Ectodermal cell (in vitro differentiated cells): ENCODE data around the gene MAP4K4.

Source experiments
- H3K27ac ChIP-seq: 2 replicates; pipeline ENCODE4 v1.7.0; 2013; ENCODE audit warnings: mild to moderate bottlenecking, low read depth, low read length; ENCODE audit not compliant: insufficient read depth, poor library complexity, severe bottlenecking
- H3K27me3 ChIP-seq: 2 replicates; pipeline ENCODE4 v1.7.0; 2013; ENCODE audit warnings: mild to moderate bottlenecking, low read length; ENCODE audit not compliant: insufficient read depth, control insufficient read depth, poor library complexity, severe bottlenecking
- H3K36me3 ChIP-seq: one replicate; pipeline ENCODE4 v1.7.0; 2013; ENCODE audit warnings: low read length; ENCODE audit not compliant: control insufficient read depth, insufficient read depth
- H3K4me1 ChIP-seq: one replicate; pipeline ENCODE4 v1.7.0; 2013; ENCODE audit warnings: low read length; ENCODE audit not compliant: control insufficient read depth, insufficient read depth
- H3K4me3 ChIP-seq: 2 replicates; pipeline ENCODE4 v1.7.0; 2013; ENCODE audit warnings: low read depth, low read length, control low read depth; ENCODE audit not compliant: insufficient read depth
- H3K9me3 ChIP-seq: 2 replicates; pipeline ENCODE4 v1.7.0; 2013; ENCODE audit warnings: mild to moderate bottlenecking, low read length, moderate library complexity; ENCODE audit not compliant: control insufficient read depth
- WGBS, 2 experiments: methylation state at CpG; one replicate each; pipeline ENCODE4 v1.1.7; 2013; ENCODE audit warnings: missing lambda C conversion rate in 2 of 2; 5-methylcytosine and 5-hydroxymethylcytosine counted together

The MAP4K4 gene

DNA sequence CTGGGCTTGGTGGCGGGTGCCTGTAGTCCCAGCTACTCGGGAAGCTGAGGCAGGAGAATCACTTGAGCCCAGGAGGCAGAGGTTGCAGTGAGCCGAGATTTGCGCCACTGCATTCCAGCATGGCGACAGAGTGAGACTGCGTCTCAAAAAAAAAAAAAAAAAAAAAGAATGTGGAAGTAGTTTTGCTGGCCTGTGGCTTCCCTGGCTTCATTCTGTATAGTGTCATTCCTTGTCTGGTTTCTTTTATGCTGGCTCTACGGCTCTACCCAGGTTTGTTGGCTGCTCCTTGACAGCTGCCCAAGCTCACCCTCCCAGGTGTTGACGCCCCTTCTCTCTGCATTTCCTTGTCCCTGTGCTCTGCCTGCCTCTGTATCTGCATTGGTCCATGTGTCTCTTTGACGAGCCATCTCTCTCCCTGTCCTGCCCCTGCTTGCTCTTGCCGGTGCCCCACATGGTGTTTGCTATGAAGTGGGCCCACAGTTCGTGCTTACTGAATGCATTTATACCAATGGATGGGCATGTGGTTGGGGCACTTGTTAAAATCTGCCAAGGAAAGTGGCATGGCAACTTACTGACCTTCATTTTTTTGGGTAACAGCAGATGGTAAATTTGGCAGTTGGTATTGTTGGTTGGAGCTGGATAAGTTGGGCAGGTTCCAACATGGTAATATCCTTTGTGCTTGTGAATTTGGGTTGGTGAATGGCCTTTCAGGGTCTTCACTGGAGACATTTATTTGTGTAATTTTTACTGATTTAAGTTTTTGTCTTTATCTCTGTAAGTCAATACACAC, 113.9 kb downstream of the MAP4K4 start:
- H3K27me3 ChIP-seq, result no peaks in the 10 kb centered on the region
- H3K4me3 ChIP-seq, result no peak overlapping the region
- no peaks in the 10 kb centered on the region for H3K9me3 ChIP-seq
- no peaks in the 10 kb centered on the region for H3K4me1 ChIP-seq
- H3K36me3 ChIP-seq, result no peaks in the 10 kb centered on the region
- 92 to 97% methylated on average over 11 of the region's 11 CpGs for WGBS, 2 experiments
- no peak overlapping the region for H3K27ac ChIP-seq

DNA sequence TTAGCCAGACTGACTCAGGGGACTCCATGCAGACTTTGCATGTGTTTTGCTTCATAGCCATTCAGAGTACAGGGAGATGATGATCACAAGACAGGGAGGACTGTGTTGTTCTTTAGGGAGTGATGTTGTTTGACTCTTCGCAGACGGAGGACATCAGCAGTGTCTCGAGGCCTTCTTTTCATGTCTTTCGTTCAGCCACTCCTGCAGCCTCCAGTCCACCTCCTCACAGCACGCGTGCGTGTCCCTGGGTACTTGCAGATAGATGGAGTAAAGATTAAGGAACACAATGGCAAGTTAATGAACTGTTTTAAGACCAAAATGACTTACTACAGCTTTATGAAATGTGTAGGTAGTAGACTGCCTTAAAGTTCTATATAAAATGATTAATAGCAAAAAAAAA, 114.7 kb downstream of the MAP4K4 start:
- H3K36me3 ChIP-seq, result no peaks in the 10 kb centered on the region
- H3K9me3 ChIP-seq, result no peaks in the 10 kb centered on the region
- no peak overlapping the region for H3K27ac ChIP-seq
- H3K4me1 ChIP-seq, result peaks cover 2% of the 10 kb centered on the region
- H3K4me3 ChIP-seq, result no peak overlapping the region
- no peaks in the 10 kb centered on the region for H3K27me3 ChIP-seq
- 96% methylated on average over 7 of the region's 7 CpGs for WGBS, 2 experiments

DNA sequence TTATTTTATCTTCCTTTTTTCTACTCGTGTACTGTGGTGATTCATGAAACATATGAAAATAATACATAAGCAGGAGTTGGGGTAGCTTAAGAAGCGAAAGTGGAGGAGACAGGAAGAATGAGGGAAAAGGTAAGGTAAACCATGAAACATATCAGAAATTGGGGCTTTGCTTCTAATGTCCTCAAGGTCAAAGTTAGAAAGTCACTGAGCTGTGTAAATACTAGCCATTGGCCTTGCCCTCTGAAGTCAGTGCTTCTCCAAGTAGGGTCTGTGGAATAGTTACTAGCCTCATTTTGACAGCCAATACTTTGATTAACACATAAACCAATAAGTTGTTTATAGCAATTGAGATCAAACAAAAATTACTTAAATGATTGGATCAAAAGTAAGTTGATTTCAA, 117.2 kb downstream of the MAP4K4 start:
- peaks cover 22% of the 10 kb centered on the region for H3K4me1 ChIP-seq
- H3K27ac ChIP-seq, result no peak overlapping the region
- WGBS, 2 experiments, result 94 to 96% methylated on average over 1 to 2 of the region's 2 CpGs
- no peaks in the 10 kb centered on the region for H3K9me3 ChIP-seq
- H3K36me3 ChIP-seq, result no peaks in the 10 kb centered on the region
- H3K4me3 ChIP-seq, result no peak overlapping the region
- H3K27me3 ChIP-seq, result no peaks in the 10 kb centered on the region

DNA sequence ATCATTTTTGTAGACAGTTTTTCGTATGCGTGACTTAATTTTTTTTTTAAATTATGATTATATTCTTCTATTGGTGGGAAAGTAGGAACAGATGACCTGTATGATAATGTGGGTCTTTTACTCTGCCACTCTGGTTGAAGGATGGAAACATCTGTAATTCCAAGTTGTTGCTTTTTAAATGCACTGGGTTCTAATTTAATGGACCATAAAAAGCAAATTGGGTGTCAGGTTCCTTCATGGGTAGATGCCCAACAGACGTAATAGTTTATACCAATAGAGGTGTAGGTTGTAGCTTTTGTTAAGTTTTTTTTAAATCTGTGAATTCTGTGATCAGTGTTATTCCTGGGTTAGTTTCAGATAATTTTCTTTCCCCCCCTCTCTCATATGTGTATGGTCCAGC, 117.6 kb downstream of the MAP4K4 start:
- no peaks in the 10 kb centered on the region for H3K27me3 ChIP-seq
- H3K9me3 ChIP-seq, result no peaks in the 10 kb centered on the region
- peaks cover 24% of the 10 kb centered on the region for H3K4me1 ChIP-seq
- WGBS, 2 experiments, result 92 to 95% methylated on average over 3 of the region's 3 CpGs
- no peak overlapping the region for H3K27ac ChIP-seq
- no peak overlapping the region for H3K4me3 ChIP-seq
- H3K36me3 ChIP-seq, result no peaks in the 10 kb centered on the region

DNA sequence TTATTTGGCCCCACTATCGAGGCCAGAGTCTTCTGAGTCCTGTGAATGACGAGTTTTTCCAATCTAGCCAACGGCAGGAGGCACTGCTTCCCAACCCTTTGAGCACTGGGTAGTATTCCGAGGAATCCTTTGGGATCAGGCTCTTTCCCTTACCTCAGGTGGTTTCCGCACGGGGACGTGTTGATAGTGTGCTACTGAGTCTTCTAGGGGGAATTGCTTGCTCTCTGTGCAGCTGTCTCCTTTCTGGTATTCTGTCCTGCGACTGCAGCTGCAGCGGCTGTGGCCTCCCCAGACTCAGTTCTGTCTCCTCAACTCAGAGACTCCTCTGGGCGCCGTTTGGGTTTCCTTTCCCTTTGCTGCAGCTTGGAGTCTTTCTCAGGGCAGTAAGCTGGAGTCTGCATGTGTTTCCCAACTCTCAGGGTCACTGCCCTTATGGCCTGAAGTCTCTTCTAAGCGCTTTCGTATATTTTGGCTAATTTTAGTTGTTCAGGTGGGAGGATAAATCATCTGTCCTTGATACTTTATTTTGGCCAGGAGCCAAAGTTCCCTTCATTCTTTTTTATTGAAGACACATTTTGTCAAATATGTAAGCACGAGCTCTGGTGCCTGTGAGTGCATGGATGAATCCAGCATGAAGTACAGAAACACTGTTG, 118.4 kb downstream of the MAP4K4 start:
- H3K27ac ChIP-seq, result no peak overlapping the region
- H3K4me1 ChIP-seq, result peaks cover 31% of the 10 kb centered on the region
- 85 to 87% methylated on average over 14 of the region's 14 CpGs for WGBS, 2 experiments

DNA sequence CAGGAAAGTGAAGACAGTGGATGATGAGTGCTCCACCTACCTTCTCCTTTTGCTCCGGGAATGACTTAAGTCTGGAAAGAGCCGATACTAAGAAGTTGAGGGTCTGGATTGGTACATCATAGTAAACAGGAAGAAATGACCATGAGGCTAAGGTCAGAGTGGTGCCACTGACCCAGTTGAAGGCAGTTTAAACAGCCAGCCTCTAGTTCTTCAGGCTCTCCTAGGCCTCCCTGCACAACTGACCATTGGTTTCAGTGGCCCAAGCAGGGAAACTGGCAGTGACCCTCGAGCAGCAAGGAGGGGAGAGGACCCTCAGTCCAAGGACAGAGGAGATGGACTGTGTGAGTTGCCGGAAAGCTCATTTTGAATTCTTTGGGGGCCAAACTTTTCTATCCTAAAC, 119.1 kb downstream of the MAP4K4 start:
- no peak overlapping the region for H3K27ac ChIP-seq

More for the DNA sequence above, 118.4 kb downstream of the MAP4K4 start:
- Histone ChIP-seq H3K36me3 (no peaks in the 10 kb centered on the region), H3K4me3 (no peak overlapping the region), H3K27me3 (no peaks in the 10 kb centered on the region), H3K9me3 (no peaks in the 10 kb centered on the region)

DNA sequence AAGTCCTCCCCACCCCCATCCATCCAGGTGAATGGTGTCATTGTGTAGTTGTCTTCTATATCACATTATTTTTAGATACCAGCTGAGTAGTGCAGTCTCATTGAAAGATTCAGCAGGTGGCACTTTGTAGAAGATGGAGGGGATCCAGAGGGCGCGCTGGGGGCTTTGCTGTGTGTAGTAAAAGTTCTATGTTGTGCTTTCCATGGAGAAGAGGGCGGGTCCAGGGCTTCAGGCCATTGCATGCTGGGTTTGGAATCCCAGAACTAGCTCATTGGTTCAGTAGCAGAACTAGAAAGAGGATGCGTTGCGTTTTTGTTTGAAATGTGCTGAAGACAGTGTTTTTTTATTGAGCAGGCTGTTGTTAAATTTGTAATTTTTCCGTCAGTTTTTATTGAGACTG, 120.0 kb downstream of the MAP4K4 start:
- H3K36me3 ChIP-seq, result no peaks in the 10 kb centered on the region
- H3K27me3 ChIP-seq, result no peaks in the 10 kb centered on the region
- no peak overlapping the region for H3K4me3 ChIP-seq
- H3K9me3 ChIP-seq, result no peaks in the 10 kb centered on the region
- H3K4me1 ChIP-seq, result peaks cover 31% of the 10 kb centered on the region
- 87 to 92% methylated on average over 6 of the region's 6 CpGs for WGBS, 2 experiments
- no peak overlapping the region for H3K27ac ChIP-seq

More for the DNA sequence above, 119.1 kb downstream of the MAP4K4 start:
- H3K4me3 ChIP-seq, result no peak overlapping the region
- no peaks in the 10 kb centered on the region for H3K27me3 ChIP-seq
- no peaks in the 10 kb centered on the region for H3K9me3 ChIP-seq
- peaks cover 31% of the 10 kb centered on the region for H3K4me1 ChIP-seq
- 89 to 93% methylated on average over 3 of the region's 4 CpGs for WGBS, 2 experiments
- H3K36me3 ChIP-seq, result no peaks in the 10 kb centered on the region

DNA sequence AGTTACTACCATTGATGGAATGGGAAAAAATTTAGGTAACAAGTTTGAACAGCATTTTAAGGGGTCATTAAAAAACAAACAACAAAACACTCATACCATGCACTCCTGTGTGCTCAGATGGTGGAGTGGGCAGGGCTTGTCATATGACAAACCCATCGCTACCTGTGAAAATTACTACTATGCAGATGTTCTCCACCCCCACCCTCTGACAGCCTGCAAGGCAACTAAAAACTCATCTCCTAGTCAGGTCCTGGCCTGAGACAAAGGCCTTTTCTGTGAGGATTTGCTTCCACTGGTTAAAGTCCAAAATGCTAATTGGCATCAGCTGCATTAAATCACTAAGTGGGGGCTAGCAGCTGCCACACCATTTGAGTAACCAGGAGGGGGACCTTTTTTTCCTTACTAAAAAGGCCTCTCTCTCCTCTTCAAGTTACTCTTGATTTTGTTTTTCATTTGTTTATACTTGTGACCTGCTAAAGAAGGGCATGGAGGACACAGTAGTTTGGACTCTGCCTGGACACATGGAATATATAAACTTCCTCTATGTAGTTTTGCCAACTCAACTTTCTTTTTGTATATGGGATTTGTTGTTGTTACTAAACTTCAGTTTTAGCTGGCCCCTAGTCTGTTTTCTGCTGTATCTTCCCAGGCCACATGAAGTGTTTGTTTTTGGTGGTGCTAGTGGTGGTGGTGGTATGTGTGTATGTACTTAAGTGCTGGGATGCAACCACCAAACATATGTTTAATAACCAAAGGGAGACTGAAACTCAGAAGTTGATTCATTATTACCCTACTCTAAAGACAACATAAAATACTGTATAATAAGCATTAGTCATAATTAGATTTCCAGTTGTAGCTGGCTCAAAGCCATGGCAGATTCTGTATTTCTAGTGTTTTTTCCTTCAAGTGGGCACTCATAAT, 121.3 kb downstream of the MAP4K4 start:
- Histone ChIP-seq H3K9me3 (no peaks in the 10 kb centered on the region), H3K36me3 (no peaks in the 10 kb centered on the region), H3K27ac (peak overlapping the region; percentile 56), H3K4me1 (peaks cover 31% of the 10 kb centered on the region), H3K4me3 (no peak overlapping the region), H3K27me3 (no peaks in the 10 kb centered on the region)
- WGBS, 2 experiments, result 44 to 56% methylated on average over 1 of the region's 1 CpG

DNA sequence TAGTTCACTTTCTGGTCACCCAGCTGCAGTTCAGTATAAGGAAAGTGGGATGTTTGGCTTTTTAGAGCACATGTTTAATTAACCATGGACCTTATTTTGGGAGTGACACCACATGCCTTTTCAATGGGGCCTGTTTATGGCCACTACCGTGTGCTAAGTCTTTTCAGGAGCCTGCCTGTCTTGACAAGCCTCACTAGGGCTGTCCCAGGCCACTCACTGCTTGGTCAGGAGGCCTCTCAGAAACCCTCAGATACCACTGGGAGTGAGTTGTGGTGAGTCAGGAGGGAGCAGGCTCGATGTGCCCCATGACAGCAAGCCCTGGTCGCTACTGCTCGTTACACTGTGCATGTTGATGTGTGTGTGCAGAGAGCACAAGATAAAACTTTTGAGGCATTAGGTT, 123.0 kb downstream of the MAP4K4 start:
- peaks cover under 1% of the 10 kb centered on the region for H3K36me3 ChIP-seq
- 74 to 89% methylated on average over 4 of the region's 4 CpGs for WGBS, 2 experiments
- no peak overlapping the region for H3K27ac ChIP-seq
- no peaks in the 10 kb centered on the region for H3K27me3 ChIP-seq
- H3K9me3 ChIP-seq, result no peaks in the 10 kb centered on the region
- no peak overlapping the region for H3K4me3 ChIP-seq
- peaks cover 31% of the 10 kb centered on the region for H3K4me1 ChIP-seq
